HUES6 (cell line): ENCODE results near the gene SSB.

Source experiments
- H3K27ac ChIP-seq: 2 replicates; pipeline ENCODE4 v1.7.0; 2013; ENCODE audit warnings: low read depth, mild to moderate bottlenecking, low read length, inconsistent platforms
- H3K27me3 ChIP-seq: 2 replicates; pipeline ENCODE4 v1.6.1; 2013; ENCODE audit warnings: low read length; ENCODE audit not compliant: control insufficient read depth, insufficient read depth
- H3K36me3 ChIP-seq: 2 replicates; pipeline ENCODE4 v1.6.1; 2013; ENCODE audit warnings: low read length; ENCODE audit not compliant: control insufficient read depth, insufficient read depth
- H3K4me1 ChIP-seq: 2 replicates; pipeline ENCODE4 v1.6.1; 2013; ENCODE audit warnings: low read length; ENCODE audit not compliant: control insufficient read depth, insufficient read depth
- H3K4me3 ChIP-seq: 2 replicates; pipeline ENCODE4 v1.5.1; 2013; ENCODE audit warnings: low read depth, low read length
- H3K9ac ChIP-seq: one replicate; pipeline ENCODE4 v1.6.1; 2013; ENCODE audit warnings: mild to moderate bottlenecking, low read length
- H3K9me3 ChIP-seq: 2 replicates; pipeline ENCODE4 v1.6.1; 2013; ENCODE audit warnings: low read depth, low read length; ENCODE audit not compliant: control insufficient read depth, insufficient read depth

SSB gene

DNA sequence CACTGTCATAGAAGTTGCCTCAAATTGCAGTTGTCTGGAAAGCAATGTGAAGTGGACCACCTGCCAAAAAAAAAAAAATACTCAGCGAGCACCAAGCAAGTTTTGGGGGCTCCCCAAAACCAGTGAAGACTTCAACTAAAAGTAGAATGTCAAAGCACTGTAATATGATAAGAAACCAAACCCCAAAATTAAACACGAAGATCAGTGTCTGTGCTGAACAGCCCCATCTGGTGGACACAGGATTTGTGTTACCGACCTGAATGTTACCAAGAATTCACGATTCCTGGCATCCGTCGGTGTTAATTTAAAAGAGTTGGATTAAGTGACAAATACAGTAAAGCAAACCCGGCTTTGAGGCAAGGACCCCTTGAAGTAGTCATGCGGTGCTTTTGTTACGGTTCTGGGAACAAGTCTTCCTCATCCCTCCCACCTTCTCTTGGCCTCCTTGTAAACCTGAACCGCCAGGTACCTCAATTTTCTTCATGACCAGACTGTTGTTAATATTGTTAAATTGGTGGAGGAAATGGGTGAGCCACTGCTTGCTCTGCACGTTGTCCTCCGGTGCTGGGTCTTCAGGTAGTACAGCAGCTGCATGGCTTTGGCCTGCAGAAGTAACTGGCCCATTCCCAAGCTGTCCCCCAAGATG lies 31.3 kb upstream of the SSB start:
- H3K9me3 ChIP-seq = no peaks in the 10 kb centered on the region
- no peaks in the 10 kb centered on the region for H3K27me3 ChIP-seq
- H3K9ac ChIP-seq = no peak overlapping the region
- no peak overlapping the region for H3K27ac ChIP-seq
- peaks cover 4% of the 10 kb centered on the region; the same call in 1 of the 2 replicates for H3K4me1 ChIP-seq
- H3K36me3 ChIP-seq = no peaks in the 10 kb centered on the region
- no peak overlapping the region for H3K4me3 ChIP-seq

- Histone ChIP-seq H3K4me3 (peak overlapping the region; percentile 31; the same call in 1 of the 2 replicates), H3K9me3 (no peaks in the 10 kb centered on the region), H3K27ac (no peak overlapping the region), H3K27me3 (no peaks in the 10 kb centered on the region), H3K36me3 (no peaks in the 10 kb centered on the region), H3K4me1 (peaks cover 4% of the 10 kb centered on the region; the same call in 1 of the 2 replicates), H3K9ac (no peak overlapping the region)
Measured at GRCh38 chr2:169768262-169768995, 30.2 kb upstream of the SSB start.

DNA sequence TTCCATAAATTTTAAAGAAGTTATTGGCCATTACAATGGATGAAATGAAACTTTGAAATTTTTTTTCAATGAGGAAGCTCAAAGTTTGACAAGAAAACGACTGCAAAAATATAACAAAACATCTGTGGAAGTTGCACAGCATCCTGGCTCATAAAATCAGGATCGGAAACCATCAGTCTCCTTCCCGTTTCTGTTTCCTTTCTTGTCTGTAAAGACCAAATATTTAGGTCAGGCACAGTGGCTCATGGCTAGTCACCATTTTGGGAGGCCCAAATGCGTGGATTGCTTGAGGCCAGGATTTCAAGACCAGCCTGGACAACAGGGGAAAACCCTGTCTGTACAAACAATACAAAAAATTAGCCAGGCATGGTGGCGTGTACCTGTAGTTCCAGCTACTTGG lies 27.6 kb upstream of the SSB start:
- no peaks in the 10 kb centered on the region for H3K9me3 ChIP-seq
- H3K36me3 ChIP-seq = no peaks in the 10 kb centered on the region
- H3K9ac ChIP-seq = no peak overlapping the region
- peaks cover 4% of the 10 kb centered on the region; the same call in 1 of the 2 replicates for H3K4me1 ChIP-seq
- no peak overlapping the region for H3K4me3 ChIP-seq
- H3K27me3 ChIP-seq = no peaks in the 10 kb centered on the region
- H3K27ac ChIP-seq = no peak overlapping the region

- H3K27me3 ChIP-seq = no peaks in the 10 kb centered on the region
- peaks cover 4% of the 10 kb centered on the region; the same call in 1 of the 2 replicates for H3K4me1 ChIP-seq
- H3K36me3 ChIP-seq = no peaks in the 10 kb centered on the region
- no peak overlapping the region for H3K27ac ChIP-seq
- H3K9ac ChIP-seq = no peak overlapping the region
- H3K4me3 ChIP-seq = no peak overlapping the region
- no peaks in the 10 kb centered on the region for H3K9me3 ChIP-seq
Measured at GRCh38 chr2:169771612-169772011, 27.1 kb upstream of the SSB start.

DNA sequence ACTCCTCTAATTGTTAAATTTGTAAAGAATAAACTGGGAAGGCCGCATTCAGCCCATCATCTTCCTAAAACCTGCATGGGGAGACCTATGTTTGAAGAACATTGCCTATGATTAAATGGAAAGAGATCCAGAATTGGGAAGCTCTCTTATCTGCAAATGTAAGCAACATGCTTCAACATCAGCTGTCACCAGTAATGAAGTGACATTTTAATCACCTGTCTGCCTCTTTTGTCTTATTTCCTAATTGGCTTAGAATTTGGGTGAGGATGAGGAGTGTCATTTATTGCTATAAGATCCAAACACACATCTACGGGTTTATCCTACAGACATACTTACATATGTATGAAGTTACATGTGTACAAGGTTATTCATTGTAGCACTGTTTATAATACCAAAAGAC lies 26.0 kb upstream of the SSB start:
- Histone ChIP-seq H3K4me3 (no peak overlapping the region), H3K27ac (no peak overlapping the region), H3K9ac (no peak overlapping the region), H3K4me1 (peaks cover 2% of the 10 kb centered on the region; the same call in 1 of the 2 replicates), H3K27me3 (no peaks in the 10 kb centered on the region), H3K36me3 (no peaks in the 10 kb centered on the region), H3K9me3 (no peaks in the 10 kb centered on the region)

GRCh38 chr2:169775354-169775753 lies 23.3 kb upstream of the SSB start:
- Histone ChIP-seq H3K9ac (no peak overlapping the region), H3K36me3 (no peaks in the 10 kb centered on the region), H3K4me1 (peaks cover 4% of the 10 kb centered on the region; the same call in 1 of the 2 replicates), H3K4me3 (no peak overlapping the region), H3K27ac (no peak overlapping the region), H3K9me3 (no peaks in the 10 kb centered on the region), H3K27me3 (no peaks in the 10 kb centered on the region)

GRCh38 chr2:169775765-169776164 lies 22.9 kb upstream of the SSB start:
- Histone ChIP-seq H3K9me3 (no peaks in the 10 kb centered on the region), H3K27me3 (no peaks in the 10 kb centered on the region), H3K36me3 (no peaks in the 10 kb centered on the region), H3K4me3 (no peak overlapping the region), H3K4me1 (peaks cover 4% of the 10 kb centered on the region; the same call in 1 of the 2 replicates), H3K27ac (no peak overlapping the region), H3K9ac (no peak overlapping the region)

DNA sequence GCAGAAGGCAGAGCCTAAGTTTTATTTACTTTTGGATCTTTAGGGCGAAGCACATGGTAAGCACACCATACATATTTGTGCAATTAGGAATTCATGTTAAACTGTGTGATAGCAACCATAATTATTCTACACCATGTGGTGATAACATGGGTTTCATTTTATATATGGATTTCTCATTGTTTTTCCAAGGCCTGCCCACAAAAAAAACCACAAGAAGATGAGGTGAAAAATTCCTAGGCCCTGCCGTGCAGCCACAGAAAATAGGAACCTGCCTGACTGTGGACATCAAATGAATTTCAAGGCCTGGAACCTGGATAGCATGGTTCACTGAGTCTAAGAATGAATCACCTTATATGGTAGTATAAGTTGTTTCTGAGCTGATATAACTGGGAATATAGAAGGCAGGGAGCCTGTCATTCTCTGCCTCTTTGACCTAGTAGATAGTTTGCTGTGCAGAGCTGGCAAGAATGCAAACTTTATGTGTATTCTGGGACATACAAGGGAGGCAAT lies 22.4 kb upstream of the SSB start:
- Histone ChIP-seq H3K27ac (no peak overlapping the region), H3K4me1 (peaks cover 4% of the 10 kb centered on the region; the same call in 1 of the 2 replicates), H3K9ac (no peak overlapping the region)

GRCh38 chr2:169778446-169778845 lies 20.2 kb upstream of the SSB start:
- Histone ChIP-seq H3K27me3 (no peaks in the 10 kb centered on the region), H3K27ac (no peak overlapping the region), H3K4me1 (peaks cover 4% of the 10 kb centered on the region; the same call in 1 of the 2 replicates)

More for the DNA sequence above, 22.4 kb upstream of the SSB start:
- Histone ChIP-seq H3K27me3 (no peaks in the 10 kb centered on the region), H3K36me3 (no peaks in the 10 kb centered on the region), H3K4me3 (no peak overlapping the region), H3K9me3 (no peaks in the 10 kb centered on the region)

GRCh38 chr2:169781249-169782013 lies 17.2 kb upstream of the SSB start:
- no peaks in the 10 kb centered on the region for H3K36me3 ChIP-seq
- no peak overlapping the region for H3K27ac ChIP-seq
- peaks cover 4% of the 10 kb centered on the region; the same call in 1 of the 2 replicates for H3K4me1 ChIP-seq
- H3K9me3 ChIP-seq = no peaks in the 10 kb centered on the region
- H3K27me3 ChIP-seq = no peaks in the 10 kb centered on the region
- H3K9ac ChIP-seq = no peak overlapping the region
- H3K4me3 ChIP-seq = no peak overlapping the region

More at GRCh38 chr2:169778446-169778845, 20.2 kb upstream of the SSB start:
- Histone ChIP-seq H3K36me3 (no peaks in the 10 kb centered on the region), H3K9ac (no peak overlapping the region), H3K4me3 (no peak overlapping the region), H3K9me3 (no peaks in the 10 kb centered on the region)
